MM.1S (cell line): ENCODE data around the gene CA10.

Experiments
- DNase-seq: peaks from one replicate; pipeline ENCODE4 v3.0.0-alpha.2; 2015
- H2AFZ ChIP-seq: fragments of 300-600 bp; sonication (generic); 2 replicates; pipeline ENCODE4 v1.6.0; 2016; ENCODE audit warnings: antibody characterized with exemption, low read length
- H3F3A ChIP-seq: fragments of 300-600 bp; sonication (generic); 2 replicates; pipeline ENCODE4 v1.6.1; 2016; ENCODE audit warnings: mild to moderate bottlenecking, antibody characterized with exemption, low read length, moderate library complexity, mixed read lengths; ENCODE audit not compliant: insufficient read depth
- H3K27ac ChIP-seq: fragments of 300-600 bp; sonication (generic); 2 replicates; pipeline ENCODE4 v1.5.1; 2016; ENCODE audit warnings: mild to moderate bottlenecking, low read length
- H3K27me3 ChIP-seq: fragments of 300-600 bp; sonication (generic); replicated peaks from 2 replicates; pipeline ENCODE4 v1.6.0; 2016; ENCODE audit warnings: low read length; ENCODE audit not compliant: insufficient read depth
- H3K36me3 ChIP-seq: fragments of 300-600 bp; sonication (generic); replicated peaks from 2 replicates; pipeline ENCODE4 v1.6.1; 2016; ENCODE audit warnings: mild to moderate bottlenecking, low read length, mixed read lengths; ENCODE audit not compliant: insufficient read depth
- H3K4me1 ChIP-seq: fragments of 300-600 bp; sonication (generic); 2 replicates; pipeline ENCODE4 v1.6.1; 2016; ENCODE audit warnings: low read length, mixed read lengths
- H3K4me2 ChIP-seq: fragments of 300-600 bp; sonication (generic); 2 replicates; pipeline ENCODE4 v1.6.0; 2016; ENCODE audit warnings: low read depth, low read length
- H3K4me3 ChIP-seq: fragments of 300-600 bp; sonication (generic); 2 replicates; pipeline ENCODE4 v1.5.1; 2016; ENCODE audit warnings: low read length, mixed read lengths
- H3K79me2 ChIP-seq: fragments of 300-600 bp; sonication (generic); 2 replicates; pipeline ENCODE4 v1.6.1; 2016; ENCODE audit warnings: mixed run types, low read length, mixed read lengths
- H3K9ac ChIP-seq: fragments of 300-600 bp; sonication (generic); 2 replicates; pipeline ENCODE4 v1.6.1; 2016; ENCODE audit warnings: low read length, mixed read lengths
- H3K9me2 ChIP-seq: fragments of 300-600 bp; sonication (generic); replicated peaks from 2 replicates; pipeline ENCODE4 v1.6.1; 2016; ENCODE audit warnings: mild to moderate bottlenecking, low read length, mixed read lengths; ENCODE audit not compliant: insufficient read depth
- H3K9me3 ChIP-seq: fragments of 300-600 bp; sonication (generic); replicated peaks from 2 replicates; pipeline ENCODE4 v1.6.1; 2016; ENCODE audit warnings: mild to moderate bottlenecking, low read length, mixed read lengths; ENCODE audit not compliant: insufficient read depth
- H4K20me1 ChIP-seq: fragments of 300-600 bp; sonication (generic); 2 replicates; pipeline ENCODE4 v1.6.1; 2016; ENCODE audit warnings: mild to moderate bottlenecking, low read length, moderate library complexity, mixed read lengths; ENCODE audit not compliant: insufficient read depth
- CTCF ChIP-seq: fragments of 300-600 bp; sonication (generic); IDR thresholded peaks from 2 replicates; pipeline ENCODE4 v1.5.1; 2016; ENCODE audit warnings: antibody characterized with exemption, low read length, mixed read lengths
- EZH2 ChIP-seq: fragments of 300-600 bp; sonication (generic); optimal IDR thresholded peaks from 2 replicates; pipeline ENCODE3; 2017; ENCODE audit warnings: low read depth, mild to moderate bottlenecking, antibody characterized with exemption, low read length, mixed read lengths
- EZH2phosphoT487 ChIP-seq: fragments of 300-600 bp; sonication (generic); IDR thresholded peaks from 2 replicates; pipeline ENCODE4 v1.6.1; 2018; ENCODE audit warnings: antibody characterized with exemption, low read length

CA10 gene

GRCh38 chr17:51869387-51869786 is 289.1 kb downstream of the CA10 start:
- Histone ChIP-seq H4K20me1 (no peaks in the 10 kb centered on the region), H3K9ac (no peak overlapping the region), H3K36me3 (no peaks in the 10 kb centered on the region), H3K27ac (no peak overlapping the region), H3K27me3 (no peaks in the 10 kb centered on the region), H3K9me2 (no peaks in the 10 kb centered on the region), H3K79me2 (no peaks in the 10 kb centered on the region), H3K4me3 (no peak overlapping the region), H3F3A (no peaks in the 10 kb centered on the region), H3K4me1 (no peaks in the 10 kb centered on the region), H3K4me2 (no peak overlapping the region), H3K9me3 (no peaks in the 10 kb centered on the region), H2AFZ (no peak overlapping the region)
- peak; percentile 48 for DNase-seq
- no peak for TF ChIP-seq EZH2
- TF ChIP-seq CTCF = no peak
- TF ChIP-seq EZH2phosphoT487 = no peak

- no peaks in the 10 kb centered on the region for H3K27me3 ChIP-seq
- TF ChIP-seq CTCF = peak; percentile 87
- no peak for TF ChIP-seq EZH2
- H4K20me1 ChIP-seq = no peaks in the 10 kb centered on the region
- no peak overlapping the region for H3K4me3 ChIP-seq
- H3K4me2 ChIP-seq = no peak overlapping the region
- peak; percentile 45 for DNase-seq
- H3K9ac ChIP-seq = no peak overlapping the region
- H3K9me2 ChIP-seq = no peaks in the 10 kb centered on the region
- no peaks in the 10 kb centered on the region for H3K36me3 ChIP-seq
- no peak overlapping the region for H3K27ac ChIP-seq
- no peaks in the 10 kb centered on the region for H3K79me2 ChIP-seq
- no peak overlapping the region for H2AFZ ChIP-seq
- no peaks in the 10 kb centered on the region for H3K4me1 ChIP-seq
- H3K9me3 ChIP-seq = no peaks in the 10 kb centered on the region
- H3F3A ChIP-seq = no peaks in the 10 kb centered on the region
Measured at GRCh38 chr17:51860954-51861561, 297.5 kb downstream of the CA10 start.

DNA sequence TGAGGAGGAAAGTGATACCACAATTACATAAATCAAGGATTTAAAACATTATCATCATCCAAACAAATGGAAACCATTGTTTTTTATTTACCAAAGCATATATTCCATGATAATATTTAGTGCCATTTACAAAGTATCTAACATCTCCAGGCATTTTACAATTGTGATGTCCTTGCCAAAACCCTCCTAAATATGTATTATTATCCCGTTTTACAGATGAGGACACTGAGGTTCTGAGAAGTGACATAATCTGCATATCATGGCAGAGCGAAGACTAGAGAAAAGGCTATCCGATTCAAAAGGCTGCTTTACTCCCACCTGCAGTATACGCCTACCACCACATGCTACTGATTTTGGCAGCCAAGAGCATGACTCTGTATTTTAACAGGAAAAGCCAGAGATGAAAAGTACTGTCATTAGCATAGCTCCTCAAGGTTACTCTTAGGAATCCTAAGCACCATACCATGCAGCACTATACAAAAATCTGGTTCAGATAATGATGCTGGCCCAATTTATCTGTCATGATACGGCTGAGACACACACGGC is 301.4 kb downstream of the CA10 start:
- Histone ChIP-seq H3K9me2 (no peaks in the 10 kb centered on the region), H4K20me1 (no peaks in the 10 kb centered on the region), H3K9me3 (no peaks in the 10 kb centered on the region), H3K4me1 (no peaks in the 10 kb centered on the region), H3K27me3 (no peaks in the 10 kb centered on the region), H2AFZ (no peak overlapping the region), H3K4me2 (no peak overlapping the region), H3K79me2 (no peaks in the 10 kb centered on the region), H3K27ac (no peak overlapping the region), H3K36me3 (no peaks in the 10 kb centered on the region), H3K9ac (no peak overlapping the region), H3K4me3 (no peak overlapping the region), H3F3A (no peaks in the 10 kb centered on the region)
- DNase-seq = no peak
- TF ChIP-seq CTCF (no peak), EZH2 (no peak), EZH2phosphoT487 (no peak)
